CD4-positive, alpha-beta memory T cell (primary cell): ENCODE measurements around the gene C16orf89. TPM values are rescaled to one million over a fixed set of nuclear protein-coding genes. Genes with fewer than 3 reads are reported as not detected.

ENCODE experiments used
- CTCF ChIA-PET: fragments of 350-600 bp; sonication (Branson Sonifier 250); formaldehyde crosslinking; loops from one replicate; lab custom pipeline; 2021; ENCODE audit warnings: inconsistent platforms; ENCODE audit not compliant: partially characterized antibody; lab: Charles Lee
- POLR2A ChIA-PET: fragments of 350-600 bp; sonication (Branson Sonifier 250); formaldehyde crosslinking; loops from one replicate; lab custom pipeline; 2021; ENCODE audit not compliant: partially characterized antibody; lab: Charles Lee
- DNase-seq, 5 donors: peaks; one replicate each; pipeline versions ENCODE4 v3.0.0 to v3.0.0-alpha.2; 2020 to 2022; ENCODE audit warnings: mixed read lengths in 1 of 5
- H3K27ac ChIP-seq: one replicate; pipeline ENCODE4 v1.7.0; 2013; ENCODE audit warnings: low read depth, low read length
- H3K27me3 ChIP-seq: 2 replicates; pipeline ENCODE4 v1.7.0; 2013; ENCODE audit warnings: mild to moderate bottlenecking, low read length, moderate library complexity; ENCODE audit not compliant: insufficient read depth
- H3K36me3 ChIP-seq: 2 replicates; pipeline ENCODE4 v1.7.0; 2013; ENCODE audit warnings: mild to moderate bottlenecking, low read length, moderate library complexity; ENCODE audit not compliant: insufficient read depth
- H3K4me1 ChIP-seq: 2 replicates; pipeline ENCODE4 v1.7.0; 2013; ENCODE audit warnings: mild to moderate bottlenecking, low read length, moderate library complexity; ENCODE audit not compliant: insufficient read depth
- H3K4me3 ChIP-seq, 2 donors: one replicate each; pipeline ENCODE4 v1.7.0; 2013; ENCODE audit warnings: low read length in 2 of 2, mild to moderate bottlenecking in 1 of 2
- H3K9me3 ChIP-seq, 2 donors: one replicate each; pipeline ENCODE4 v1.7.0; 2013; ENCODE audit warnings: low read length in 2 of 2, control low read depth in 1 of 2; ENCODE audit not compliant: control insufficient read depth in 1 of 2
- H3K27ac Mint-ChIP-seq, 7 donors: one replicate each; pipeline ENCODE4 v1.8.0; 2020 to 2021; ENCODE audit warnings: mixed read lengths in 7 of 7, mild to moderate bottlenecking in 6 of 7, inconsistent platforms in 3 of 7, moderate library complexity in 3 of 7
- H3K27me3 Mint-ChIP-seq, 2 donors: one replicate each; pipeline ENCODE4 v1.8.0; 2020 to 2021; ENCODE audit warnings: mixed read lengths in 2 of 2
- H3K36me3 Mint-ChIP-seq, 2 donors: one replicate each; pipeline ENCODE4 v1.8.0; 2020 to 2021; ENCODE audit warnings: mixed read lengths in 2 of 2, inconsistent platforms in 1 of 2, mild to moderate bottlenecking in 1 of 2
- H3K4me1 Mint-ChIP-seq, 4 donors: one replicate each; pipeline ENCODE4 v1.8.0; 2020 to 2021; ENCODE audit warnings: mixed read lengths in 4 of 4, mild to moderate bottlenecking in 1 of 4
- H3K4me3 Mint-ChIP-seq, 8 donors: one replicate each; pipeline ENCODE4 v1.8.0; 2020 to 2021; ENCODE audit warnings: mixed read lengths in 8 of 8, mild to moderate bottlenecking in 7 of 8, moderate library complexity in 6 of 8, inconsistent platforms in 3 of 8
- H3K9me3 Mint-ChIP-seq, 8 donors: one replicate each; pipeline ENCODE4 v1.8.0; 2020 to 2021; ENCODE audit warnings: mixed read lengths in 8 of 8, mild to moderate bottlenecking in 5 of 8, inconsistent platforms in 3 of 8, moderate library complexity in 1 of 8
- intact Hi-C: fragments of 100-400 bp; cut with micrococcal nuclease; formaldehyde crosslinking; loops from one replicate; pipeline ENCODE4 v1.15.1; 2023
- polyA plus RNA-seq, 2 donors: library from polyadenylated mRNA; unstranded; fragments of 300-500 nt; fragmentation: Illumina TruSeq; gene quantifications; one replicate each; pipeline ENCODE4 v1.2.3, GENCODE V29; 2021
- total RNA-seq, 2 experiments: library from RNA; stranded (reverse); gene quantifications; one replicate each; pipeline ENCODE4 v1.2.3, GENCODE V29; 2021

C16orf89 gene
- total and polyA plus RNA-seq, 4 experiments from 2014 or later: not detected

- ChIA-PET CTCF (interaction anchor here (1.4 to 2.3 kb wide), 2 partner anchors 9 to 13 kb away, joined by 7 to 10 read pairs; no protein-coding TSS in a partner anchor), POLR2A (no interaction called here)
- no peaks in the 10 kb centered on the region for H3K27me3 Mint-ChIP-seq
- intact Hi-C loops: no loop called here
- peaks cover 8 to 39% of the 10 kb centered on the region in 2 donors for H3K36me3 Mint-ChIP-seq
- Histone ChIP-seq H3K27ac (no peak overlapping the region), H3K9me3 (no peaks in the 10 kb centered on the region), H3K4me1 (peaks cover 22% of the 10 kb centered on the region), H3K4me3 (no peak overlapping the region), H3K27me3 (no peaks in the 10 kb centered on the region), H3K36me3 (peaks cover 21% of the 10 kb centered on the region)
- no peak for DNase-seq
- H3K4me3 Mint-ChIP-seq: peak overlapping the region; percentile 15 to 97 (median 93)
- no peaks in the 10 kb centered on the region for H3K9me3 Mint-ChIP-seq
- H3K27ac Mint-ChIP-seq: peak overlapping the region in 6 of 7 donors; percentile 57 to 97 (median 83)
- peaks cover 21 to 35% (median 28%) of the 10 kb centered on the region in 4 donors for H3K4me1 Mint-ChIP-seq
Measured at GRCh38 chr16:5073279-5073629, 7.5 kb upstream of the C16orf89 start.

GRCh38 chr16:5072334-5073278 is 6.8 kb upstream of the C16orf89 start:
- Mint-ChIP-seq H3K4me3 (peak overlapping the region; percentile 93 to 97 (median 94)), H3K9me3 (no peaks in the 10 kb centered on the region), H3K27ac (peak overlapping the region; percentile 91 to 98 (median 96)), H3K4me1 (peaks cover 21 to 35% (median 28%) of the 10 kb centered on the region in 4 donors), H3K27me3 (no peaks in the 10 kb centered on the region), H3K36me3 (peaks cover 8 to 33% of the 10 kb centered on the region in 2 donors)
- Histone ChIP-seq H3K9me3 (no peaks in the 10 kb centered on the region), H3K4me1 (peaks cover 22% of the 10 kb centered on the region), H3K27ac (peak overlapping the region; percentile 76), H3K27me3 (no peaks in the 10 kb centered on the region), H3K36me3 (peaks cover 19% of the 10 kb centered on the region), H3K4me3 (peak overlapping the region; percentile 77 to 79)
- ChIA-PET CTCF (interaction anchor here (1.0 to 2.3 kb wide), 3 partner anchors 10 to 14 kb away, joined by 3 to 10 read pairs (median 7); no protein-coding TSS in a partner anchor), POLR2A (interaction anchor here (0.6 to 2.6 kb wide), 7 partner anchors 9 to 304 kb away, joined by 4 to 22 read pairs (median 6); partner anchors contain the start of genes EEF2KMT and NAGPA)
- intact Hi-C loops: no loop called here
- DNase-seq: no peak

- intact Hi-C loops: loop anchor here (1.0 kb wide), 2 partner anchors 25 to 39 kb away; partner anchors contain the start of genes EEF2KMT and NAGPA
- Histone ChIP-seq H3K36me3 (peaks cover 15% of the 10 kb centered on the region), H3K27me3 (no peaks in the 10 kb centered on the region), H3K27ac (peak within 1 kb of the TSS; percentile 76), H3K4me3 (peak within 1 kb of the TSS; percentile 77 to 79), H3K4me1 (peaks cover 22% of the 10 kb centered on the region), H3K9me3 (no peaks in the 10 kb centered on the region)
- no peaks in the 10 kb centered on the region for H3K9me3 Mint-ChIP-seq
- peaks cover 21 to 35% (median 28%) of the 10 kb centered on the region in 4 donors for H3K4me1 Mint-ChIP-seq
- peak; percentile 87 to 89 (median 87) for DNase-seq
- H3K27me3 Mint-ChIP-seq: no peaks in the 10 kb centered on the region
- POLR2A ChIA-PET: interaction anchor here (0.6 to 2.6 kb wide), 9 partner anchors 10 to 303 kb away, joined by 3 to 22 read pairs (median 4); partner anchors contain the start of genes EEF2KMT and NAGPA
- H3K4me3 Mint-ChIP-seq: peak within 1 kb of the TSS; percentile 93 to 97 (median 94)
- peaks cover 8 to 27% of the 10 kb centered on the region in 2 donors for H3K36me3 Mint-ChIP-seq
- CTCF ChIA-PET: interaction anchor here (1.0 to 2.3 kb wide), 3 partner anchors 9 to 15 kb away, joined by 3 to 10 read pairs (median 7); no protein-coding TSS in a partner anchor
- peak within 1 kb of the TSS; percentile 91 to 98 (median 96) for H3K27ac Mint-ChIP-seq
Measured at GRCh38 chr16:5071681-5072333, 6.1 kb upstream of the C16orf89 start, which contains the start of gene ALG1. Gene ALG1, plus strand, starts transcription at chr16:5071843. Its CDS starts 7 bp downstream, at chr16:5071850.

GRCh38 chr16:5071341-5071680 is 5.6 kb upstream of the C16orf89 start:
- ChIA-PET CTCF (interaction anchor here (1.0 to 2.3 kb wide), 3 partner anchors 9 to 15 kb away, joined by 3 to 7 read pairs (median 3); no protein-coding TSS in a partner anchor), POLR2A (interaction anchor here (0.9 to 2.6 kb wide), 8 partner anchors 10 to 40 kb away, joined by 3 to 22 read pairs (median 5); partner anchors contain the start of genes EEF2KMT and NAGPA)
- peak overlapping the region; percentile 77 to 79 for H3K4me3 ChIP-seq
- DNase-seq: no peak
- Mint-ChIP-seq H3K27me3 (no peaks in the 10 kb centered on the region), H3K4me1 (peaks cover 21 to 35% (median 28%) of the 10 kb centered on the region in 4 donors), H3K4me3 (peak overlapping the region; percentile 93 to 97 (median 94)), H3K9me3 (no peaks in the 10 kb centered on the region), H3K27ac (peak overlapping the region; percentile 91 to 98 (median 96)), H3K36me3 (peaks cover 8 to 27% of the 10 kb centered on the region in 2 donors)
- peak overlapping the region; percentile 76 for H3K27ac ChIP-seq
- no peaks in the 10 kb centered on the region for H3K9me3 ChIP-seq
- H3K4me1 ChIP-seq: peaks cover 22% of the 10 kb centered on the region
- intact Hi-C loops: loop anchor here (1.0 kb wide), 2 partner anchors 26 to 38 kb away; partner anchors contain the start of genes EEF2KMT and NAGPA
- peaks cover 13% of the 10 kb centered on the region for H3K36me3 ChIP-seq
- no peaks in the 10 kb centered on the region for H3K27me3 ChIP-seq

- intact Hi-C loops: loop anchor here (1.0 kb wide), 2 partner anchors 27 to 37 kb away; partner anchors contain the start of genes EEF2KMT and NAGPA
- H3K36me3 Mint-ChIP-seq: peaks cover 5 to 21% of the 10 kb centered on the region in 2 donors
- peaks cover 6% of the 10 kb centered on the region for H3K36me3 ChIP-seq
- H3K27me3 ChIP-seq: no peaks in the 10 kb centered on the region
- no peaks in the 10 kb centered on the region for H3K9me3 ChIP-seq
- no peak for DNase-seq
- H3K4me3 Mint-ChIP-seq: peak overlapping the region in 6 of 8 donors; percentile 3 to 97 (median 94)
- POLR2A ChIA-PET: interaction anchor here (0.9 to 2.6 kb wide), 7 partner anchors 10 to 39 kb away, joined by 3 to 22 read pairs (median 6); partner anchors contain the start of genes EEF2KMT and NAGPA
- peaks cover 22% of the 10 kb centered on the region for H3K4me1 ChIP-seq
- H3K4me3 ChIP-seq: peak overlapping the region in 1 of 2 donors; percentile 79
- H3K27ac Mint-ChIP-seq: peak overlapping the region; percentile 91 to 98 (median 96)
- CTCF ChIA-PET: interaction anchor here (1.3 kb wide), 1 partner anchor 13 kb away, joined by 3 read pairs; no protein-coding TSS in a partner anchor
- no peaks in the 10 kb centered on the region for H3K27me3 Mint-ChIP-seq
- H3K4me1 Mint-ChIP-seq: peaks cover 21 to 35% (median 28%) of the 10 kb centered on the region in 4 donors
- peak overlapping the region; percentile 76 for H3K27ac ChIP-seq
- no peaks in the 10 kb centered on the region for H3K9me3 Mint-ChIP-seq
Measured at GRCh38 chr16:5070431-5071186, 4.9 kb upstream of the C16orf89 start.

- Mint-ChIP-seq H3K4me1 (peaks cover 21 to 34% (median 26%) of the 10 kb centered on the region in 4 donors), H3K27ac (peak overlapping the region in 4 of 7 donors; percentile 12 to 50 (median 34)), H3K9me3 (no peaks in the 10 kb centered on the region), H3K27me3 (no peaks in the 10 kb centered on the region), H3K4me3 (peak overlapping the region in 1 of 8 donors; percentile 7), H3K36me3 (peaks cover 0 to 14% of the 10 kb centered on the region in 2 donors)
- CTCF ChIA-PET: no interaction called here
- intact Hi-C loops: no loop called here
- Histone ChIP-seq H3K27me3 (no peaks in the 10 kb centered on the region), H3K27ac (no peak overlapping the region), H3K4me3 (no peak overlapping the region), H3K9me3 (no peaks in the 10 kb centered on the region), H3K4me1 (peaks cover 22% of the 10 kb centered on the region), H3K36me3 (no peaks in the 10 kb centered on the region)
- no peak for DNase-seq
- POLR2A ChIA-PET: interaction anchor here (0.6 kb wide), 1 partner anchor 208 kb away, joined by 3 read pairs; no protein-coding TSS in a partner anchor
Measured at GRCh38 chr16:5069854-5070253, 4.1 kb upstream of the C16orf89 start.
